Motor neuron (in vitro differentiated cells): ENCODE measurements around the gene PLEKHS1. TPM values are rescaled to one million over a fixed set of nuclear protein-coding genes. Genes with fewer than 3 reads are reported as not detected.

Experiments
- ATAC-seq, 8 experiments: fragments of 200-7000 bp; cut with Tn5 transposase; replicated peaks in 6 of 8; 2 replicates each; pipeline ENCODE4 v1.8.0; 2021; ENCODE audit warnings: mild to moderate bottlenecking in 8 of 8, moderate library complexity in 8 of 8
- H3K27ac ChIP-seq, 2 donors: fragments of 250-450 bp; sonication (Bioruptor Pico); 2 replicates each; pipeline ENCODE4 v1.9.0; 2021; ENCODE audit warnings: antibody characterized with exemption in 2 of 2, mild to moderate bottlenecking in 2 of 2, moderate library complexity in 1 of 2
- H3K4me1 ChIP-seq, 2 donors: fragments of 250-450 bp; sonication (Bioruptor Pico); replicated peaks in 1 of 2; 2 replicates each; pipeline ENCODE4 v1.6.1; 2021; ENCODE audit warnings: antibody characterized with exemption in 2 of 2, mild to moderate bottlenecking in 2 of 2, moderate library complexity in 1 of 2
- H3K4me3 ChIP-seq, 5 donors: fragments of 250-450 bp; sonication (Bioruptor Pico); 2 replicates each; pipeline ENCODE4 v1.9.0; 2021; ENCODE audit warnings: antibody characterized with exemption in 5 of 5, mild to moderate bottlenecking in 5 of 5, moderate library complexity in 4 of 5
- WGBS, 10 experiments: fragments of 450-650 bp; shearing (Covaris generic); methylation state at CpG; one replicate each; pipeline ENCODE4 v1.0.0; 2022; 5-methylcytosine and 5-hydroxymethylcytosine counted together
- in situ Hi-C, 9 experiments: fragments of 400-800 bp; cut with MboI; loops; one replicate each; pipeline ENCODE4 v1.15.0; 2021; ENCODE audit warnings: low sequenced_read_pairs in 9 of 9, low pct_unique_long_range_greater_than_20kb in 2 of 9; ENCODE audit not compliant: unreplicated experiment in 9 of 9
- total RNA-seq, 8 experiments: library from RNA; unstranded; fragments of 300-600 nt; gene quantifications; 2 replicates each; pipeline versions ENCODE4 v1.2.3 to v1.2.4, GENCODE V29; 2022

The PLEKHS1 gene
- total RNA-seq, 8 experiments from 2014 or later, result 0.14 to 0.47 (median 0.25) TPM; not detected in 2

DNA sequence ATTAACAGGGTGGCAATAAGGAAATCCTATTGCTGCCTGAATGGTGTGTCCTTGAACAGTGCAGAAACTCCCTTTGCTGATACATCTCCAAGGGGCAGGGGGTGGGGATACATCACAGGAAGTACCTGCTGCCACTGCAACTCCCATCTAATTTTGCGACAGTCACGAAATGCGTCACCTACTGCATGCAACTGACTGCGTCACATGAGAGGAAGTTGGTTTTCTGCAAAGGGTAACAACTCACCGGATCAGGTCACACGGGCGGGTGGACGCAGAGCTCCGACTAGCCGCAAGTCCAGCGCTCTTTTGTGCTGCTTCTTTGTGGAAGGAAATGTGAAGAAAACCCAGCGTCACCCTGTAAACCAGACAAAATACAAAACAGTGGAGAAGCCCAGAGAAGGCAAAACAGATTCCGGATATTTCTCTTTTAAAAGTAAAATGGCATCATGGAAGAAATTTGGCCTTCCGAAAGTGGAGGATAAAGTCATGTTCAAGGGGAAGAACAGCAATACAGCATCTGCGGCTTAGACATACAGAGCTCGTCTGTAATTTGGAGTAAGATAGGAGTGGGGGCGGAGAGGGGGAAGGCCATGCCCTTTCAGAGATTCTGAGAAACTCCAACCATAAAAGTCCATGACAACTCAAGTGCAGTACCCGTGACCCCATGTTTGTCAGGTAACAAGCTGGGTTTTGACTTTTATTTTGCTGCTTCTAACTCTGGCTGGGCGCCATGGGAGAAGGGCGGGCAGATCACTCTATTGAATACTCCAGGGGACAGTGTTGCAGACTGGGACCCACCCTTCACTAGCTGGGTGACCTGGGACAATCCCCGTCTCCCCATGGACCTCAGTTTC lies 32.3 kb upstream of the PLEKHS1 start:
- H3K4me1 ChIP-seq, result no peaks in the 10 kb centered on the region
- no peak for ATAC-seq
- H3K27ac ChIP-seq, result no peak overlapping the region
- in situ Hi-C loops, result loop anchor here in 4 of 9 experiments (25.0 kb wide), 1 partner anchor 393 kb away; no protein-coding TSS in a partner anchor
- no peak overlapping the region for H3K4me3 ChIP-seq
- 87 to 98% (median 95%) methylated on average over 3 to 18 of the region's 21 CpGs; no CpG with 5 or more reads in 2 of the 10 experiments for WGBS, 10 experiments

- H3K27ac ChIP-seq, result no peak overlapping the region
- peak in 2 of 8 experiments; percentile 57 to 92 for ATAC-seq
- H3K4me3 ChIP-seq, result no peak overlapping the region
- no peaks in the 10 kb centered on the region for H3K4me1 ChIP-seq
- in situ Hi-C loops, result loop anchor here in 4 of 9 experiments (25.0 kb wide), 1 partner anchor 392 kb away; no protein-coding TSS in a partner anchor
- WGBS, 10 experiments, result 52 to 100% (median 89%) methylated on average over 1 to 8 of the region's 8 CpGs
These were observed 31.1 kb upstream of the PLEKHS1 start for GRCh38 chr10:113720386-113720785.

- 53 to 100% (median 87%) methylated on average over 1 to 7 of the region's 9 CpGs for WGBS, 10 experiments
- in situ Hi-C loops, result no loop called here
- Histone ChIP-seq H3K27ac (no peak overlapping the region), H3K4me1 (no peaks in the 10 kb centered on the region), H3K4me3 (no peak overlapping the region)
- ATAC-seq, result peak in 1 of 8 experiments; percentile 26
These were observed 19.2 kb upstream of the PLEKHS1 start for GRCh38 chr10:113732160-113732881.

DNA sequence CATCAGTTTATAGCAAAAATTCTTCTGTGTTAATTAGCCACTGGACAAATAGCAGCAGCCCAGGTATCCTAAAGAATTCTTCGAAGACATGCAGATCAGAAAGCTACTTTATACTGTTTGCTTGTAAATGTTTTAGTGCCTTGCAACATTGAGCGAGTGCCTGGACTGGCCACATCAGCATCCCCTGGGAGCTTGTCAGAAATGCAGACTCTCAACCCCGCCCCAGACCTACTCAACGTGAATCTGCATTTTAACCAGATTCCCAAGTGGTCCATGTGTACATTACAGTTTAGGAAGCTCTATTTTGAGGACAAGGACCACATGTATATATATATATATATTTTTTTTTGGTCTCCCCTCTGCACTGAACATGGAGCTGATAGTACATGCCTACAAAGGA lies 18.5 kb upstream of the PLEKHS1 start:
- 0 to 100% (median 62%) methylated on average over 1 to 4 of the region's 4 CpGs; no CpG with 5 or more reads in 3 of the 10 experiments for WGBS, 10 experiments
- in situ Hi-C loops, result no loop called here
- H3K27ac ChIP-seq, result no peak overlapping the region
- ATAC-seq, result peak in 3 of 8 experiments; percentile 36 to 73 (median 46)
- no peaks in the 10 kb centered on the region for H3K4me1 ChIP-seq
- H3K4me3 ChIP-seq, result no peak overlapping the region

DNA sequence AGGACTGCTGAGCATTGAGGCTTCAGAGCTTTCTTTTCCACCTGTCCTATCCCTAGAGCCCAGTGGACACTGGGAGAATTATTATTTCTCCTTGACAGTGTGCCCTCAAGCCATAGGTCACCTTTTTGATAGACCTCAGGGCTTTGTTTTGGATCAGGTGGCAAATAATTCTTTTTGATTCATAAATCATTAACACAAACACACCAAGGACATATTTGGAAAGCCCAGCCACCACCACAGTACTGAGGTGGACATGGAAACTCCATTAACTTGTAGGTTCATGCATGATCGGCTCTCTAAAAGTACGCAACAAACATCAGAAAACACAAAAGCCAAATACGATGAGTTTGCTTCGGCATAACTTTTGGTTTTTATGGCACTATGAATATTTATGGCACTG lies 17.8 kb upstream of the PLEKHS1 start:
- no peak for ATAC-seq
- Histone ChIP-seq H3K4me1 (no peaks in the 10 kb centered on the region), H3K4me3 (no peak overlapping the region), H3K27ac (no peak overlapping the region)
- in situ Hi-C loops, result no loop called here
- 62 to 100% (median 100%) methylated on average over 1 to 4 of the region's 4 CpGs; no CpG with 5 or more reads in 1 of the 10 experiments for WGBS, 10 experiments

DNA sequence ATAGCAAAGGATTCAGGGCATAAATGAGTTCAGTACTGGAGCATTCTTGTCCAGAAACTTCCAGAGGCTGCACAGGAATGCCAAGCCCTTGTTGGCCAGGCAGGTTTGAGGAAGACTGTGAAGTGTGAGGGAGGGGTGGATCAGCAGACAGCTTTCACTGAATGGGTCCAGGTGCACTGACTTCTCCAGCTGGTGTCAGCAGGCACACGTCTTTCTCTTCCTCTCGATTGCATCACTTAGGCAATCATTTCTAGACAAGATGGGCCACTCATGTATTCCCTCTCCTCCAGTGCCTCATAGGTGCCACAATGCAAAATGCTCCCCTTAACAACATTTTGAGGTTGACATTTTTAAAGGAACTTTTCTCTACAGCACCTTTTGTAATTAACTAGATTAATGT lies 15.6 kb upstream of the PLEKHS1 start:
- 0 to 31% (median 20%) methylated on average over 1 to 2 of the region's 2 CpGs; no CpG with 5 or more reads in 5 of the 10 experiments for WGBS, 10 experiments
- in situ Hi-C loops, result no loop called here
- Histone ChIP-seq H3K27ac (no peak overlapping the region), H3K4me3 (no peak overlapping the region), H3K4me1 (no peaks in the 10 kb centered on the region)
- peak in 5 of 8 experiments; percentile 27 to 83 (median 49) for ATAC-seq

- H3K27ac ChIP-seq, result no peak overlapping the region
- H3K4me1 ChIP-seq, result no peaks in the 10 kb centered on the region
- in situ Hi-C loops, result no loop called here
- WGBS, 10 experiments, result 0 to 100% (median 35%) methylated on average over 1 of the region's 1 CpG; no CpG with 5 or more reads in 2 of the 10 experiments
- H3K4me3 ChIP-seq, result no peak overlapping the region
- ATAC-seq, result peak in 3 of 8 experiments; percentile 15 to 76 (median 47)
These were observed 14.9 kb upstream of the PLEKHS1 start for GRCh38 chr10:113736576-113736975.

DNA sequence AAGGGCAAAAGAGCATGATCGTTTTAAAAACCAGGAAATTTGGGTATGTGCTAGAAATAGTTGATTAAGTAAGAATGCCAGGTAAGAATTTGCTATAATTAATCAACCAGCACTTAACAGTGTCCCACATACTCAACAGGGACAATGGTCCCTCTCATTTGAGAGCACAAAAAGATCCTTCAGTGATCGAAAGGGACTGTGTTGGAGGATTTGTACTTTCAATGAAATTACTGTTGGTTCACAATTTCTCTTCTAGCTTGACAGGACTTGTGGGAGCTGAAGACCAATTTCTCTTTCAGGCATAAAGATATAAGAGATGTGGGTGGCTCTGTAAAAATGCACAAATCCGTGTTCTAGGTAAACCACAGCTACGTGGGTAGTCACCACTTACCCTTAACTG lies 12.5 kb upstream of the PLEKHS1 start:
- H3K27ac ChIP-seq, result no peak overlapping the region
- no peaks in the 10 kb centered on the region for H3K4me1 ChIP-seq
- no peak overlapping the region for H3K4me3 ChIP-seq
- in situ Hi-C loops, result no loop called here
- no peak for ATAC-seq
- WGBS, 10 experiments, result 58 to 89% (median 76%) methylated on average over 1 to 4 of the region's 4 CpGs

DNA sequence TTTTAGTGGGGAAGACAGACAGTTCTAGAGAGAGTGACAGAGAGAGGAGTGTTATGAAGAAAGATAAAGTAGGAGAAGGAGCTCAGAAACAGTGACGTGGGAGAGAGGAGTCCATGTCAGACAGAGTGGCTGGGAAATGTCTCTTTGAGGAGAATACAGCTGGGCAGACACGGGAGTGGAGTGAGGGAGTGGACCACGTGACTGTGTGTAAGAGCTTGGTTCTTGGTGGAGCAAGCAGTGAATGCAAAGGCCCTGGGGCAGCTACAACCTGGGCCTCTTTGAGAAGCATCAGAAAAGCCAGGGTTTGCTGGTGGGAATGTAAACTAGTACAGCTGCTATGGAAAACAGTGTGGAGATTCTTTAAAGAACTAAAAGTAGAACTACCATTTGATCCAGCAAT lies 11.9 kb upstream of the PLEKHS1 start:
- 40 to 94% (median 73%) methylated on average over 1 to 3 of the region's 3 CpGs; no CpG with 5 or more reads in 2 of the 10 experiments for WGBS, 10 experiments
- H3K27ac ChIP-seq, result no peak overlapping the region
- ATAC-seq, result peak in 2 of 8 experiments; percentile 23 to 39
- in situ Hi-C loops, result no loop called here
- H3K4me1 ChIP-seq, result no peaks in the 10 kb centered on the region
- no peak overlapping the region for H3K4me3 ChIP-seq

DNA sequence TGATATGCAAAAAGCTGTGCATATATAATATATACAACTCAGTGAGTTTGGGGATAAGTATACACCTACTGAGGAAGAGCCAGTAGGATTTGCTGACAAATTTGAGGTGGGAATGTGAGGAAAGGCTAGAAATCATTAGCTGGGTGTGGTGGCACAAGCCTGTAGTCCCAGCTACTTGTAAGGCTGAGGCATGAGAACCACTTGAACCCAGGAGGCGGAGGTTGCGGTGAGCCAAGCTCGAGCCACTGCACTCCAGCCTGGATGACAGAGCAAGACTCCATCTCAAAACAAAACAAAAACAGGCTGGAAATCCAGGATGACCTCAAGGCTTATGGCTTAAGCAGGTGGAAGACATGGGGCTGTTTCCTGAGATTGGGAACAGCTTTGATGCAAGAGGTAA lies 10.6 kb upstream of the PLEKHS1 start:
- ATAC-seq, result no peak
- in situ Hi-C loops, result no loop called here
- Histone ChIP-seq H3K4me3 (no peak overlapping the region), H3K4me1 (no peaks in the 10 kb centered on the region), H3K27ac (no peak overlapping the region)
- 60 to 81% (median 80%) methylated on average over 1 to 3 of the region's 3 CpGs; no CpG with 5 or more reads in 4 of the 10 experiments for WGBS, 10 experiments

DNA sequence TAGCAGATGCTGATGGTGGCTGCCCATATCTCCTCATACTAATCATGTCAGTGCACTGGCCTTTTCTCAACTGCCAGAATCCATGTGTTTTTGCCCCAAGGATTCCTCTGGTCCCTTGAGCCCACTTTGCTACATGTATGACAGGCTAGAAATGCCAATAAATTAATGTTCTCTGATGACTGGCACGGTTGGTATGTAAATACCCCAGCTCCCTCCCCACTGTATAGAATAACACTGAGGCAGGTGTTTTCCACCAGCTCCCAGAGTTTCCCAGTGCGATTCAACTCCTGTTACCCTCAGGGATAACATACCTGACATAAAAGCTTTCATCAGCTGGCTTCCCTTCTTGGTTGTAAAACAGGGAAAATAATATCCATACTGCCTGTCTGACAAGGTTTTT lies 9.0 kb upstream of the PLEKHS1 start:
- no peak overlapping the region for H3K4me3 ChIP-seq
- H3K4me1 ChIP-seq, result no peaks in the 10 kb centered on the region
- ATAC-seq, result no peak
- H3K27ac ChIP-seq, result no peak overlapping the region
- whole genome bisulfite sequencing, 10 experiments, result 20 to 100% (median 65%) methylated on average over 1 to 2 of the region's 2 CpGs; no CpG with 5 or more reads in 4 of the 10 experiments
- in situ Hi-C loops, result no loop called here

GRCh38 chr10:113743594-113743993 lies 7.9 kb upstream of the PLEKHS1 start:
- no peaks in the 10 kb centered on the region for H3K4me1 ChIP-seq
- H3K4me3 ChIP-seq, result no peak overlapping the region
- no peak for ATAC-seq
- in situ Hi-C loops, result no loop called here
- H3K27ac ChIP-seq, result no peak overlapping the region

- Histone ChIP-seq H3K27ac (no peak overlapping the region), H3K4me3 (no peak overlapping the region), H3K4me1 (no peaks in the 10 kb centered on the region)
- in situ Hi-C loops, result no loop called here
- 0 to 100% (median 80%) methylated on average over 1 to 2 of the region's 2 CpGs; no CpG with 5 or more reads in 5 of the 10 experiments for WGBS, 10 experiments
- ATAC-seq, result no peak
These were observed 6.1 kb upstream of the PLEKHS1 start for GRCh38 chr10:113745374-113745773.
